GF-D8 (cell line): ENCODE data around the gene LIMS2.

Source experiments
- DNase-seq: peaks from one replicate; lab custom pipeline; 2025; lab: John Stamatoyannopoulos, UW

Gene LIMS2

DNA sequence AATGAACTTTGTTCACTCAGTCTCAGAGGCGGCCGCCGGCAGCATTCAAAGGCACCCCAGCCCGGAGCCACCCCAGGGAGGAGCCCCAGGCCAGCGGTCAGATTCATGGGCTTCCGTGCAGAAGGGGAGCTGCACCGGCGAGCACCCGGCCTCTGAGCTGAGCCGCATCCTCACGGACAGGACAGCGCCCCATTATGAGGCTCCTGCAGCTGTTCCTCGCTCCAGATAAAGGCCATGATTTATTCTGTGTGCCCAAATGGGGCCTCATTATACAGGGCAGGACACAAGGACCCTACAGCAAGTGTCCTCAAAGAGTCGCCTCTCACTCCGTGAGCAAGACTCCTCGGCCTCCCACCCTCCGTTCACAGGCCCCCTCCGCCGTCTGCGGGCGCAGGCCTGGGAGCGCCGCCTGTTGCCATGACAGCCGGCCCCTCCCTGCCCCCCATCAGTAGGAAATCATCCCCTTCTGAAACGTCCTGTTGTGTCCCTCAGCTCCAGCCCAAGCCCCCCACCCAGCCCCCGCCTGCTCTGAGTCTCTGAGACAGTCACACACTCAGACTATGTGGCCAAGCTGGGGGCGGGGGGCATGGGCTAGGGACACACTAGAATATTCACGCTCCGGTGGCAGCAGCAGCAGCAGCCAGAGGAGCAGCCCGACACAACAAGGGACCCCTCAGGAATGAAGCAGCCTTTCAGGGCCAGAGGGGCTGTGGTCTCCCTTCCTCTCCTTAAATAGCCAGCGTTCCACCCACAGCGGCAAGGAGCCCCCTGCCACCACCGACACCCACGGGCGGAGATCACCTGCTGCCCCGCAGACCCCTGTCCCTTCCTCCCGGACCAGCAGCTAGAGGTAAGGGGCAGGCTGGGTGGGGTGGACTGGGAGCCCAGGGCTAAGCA lies 29.7 kb downstream of the LIMS2 start, which contains the start of gene GPR17:
GPR17 (plus strand) TSS at position 759 of the 897 bp plus-strand sequence. CDS start 4,583 bp downstream, outside the sequence.
- no peak for DNase-seq

DNA sequence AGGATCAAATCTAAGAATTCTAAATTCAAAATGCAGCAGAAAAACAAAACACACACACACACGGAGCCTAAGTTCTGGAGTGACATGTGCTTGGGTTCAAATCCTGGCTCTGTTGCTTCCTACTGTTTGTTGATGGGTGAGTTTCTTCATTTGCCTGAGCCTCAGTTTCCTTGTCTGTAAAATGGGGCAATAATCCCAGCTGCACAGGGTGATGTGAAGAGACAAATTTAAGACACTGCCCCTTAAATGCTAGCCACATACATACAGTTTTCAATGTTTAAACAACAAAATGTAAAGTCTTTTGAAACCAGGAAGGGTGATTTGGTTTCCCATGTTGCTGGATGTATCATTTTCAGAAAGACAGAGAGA lies 30.3 kb downstream of the LIMS2 start:
- no peak for DNase-seq

DNA sequence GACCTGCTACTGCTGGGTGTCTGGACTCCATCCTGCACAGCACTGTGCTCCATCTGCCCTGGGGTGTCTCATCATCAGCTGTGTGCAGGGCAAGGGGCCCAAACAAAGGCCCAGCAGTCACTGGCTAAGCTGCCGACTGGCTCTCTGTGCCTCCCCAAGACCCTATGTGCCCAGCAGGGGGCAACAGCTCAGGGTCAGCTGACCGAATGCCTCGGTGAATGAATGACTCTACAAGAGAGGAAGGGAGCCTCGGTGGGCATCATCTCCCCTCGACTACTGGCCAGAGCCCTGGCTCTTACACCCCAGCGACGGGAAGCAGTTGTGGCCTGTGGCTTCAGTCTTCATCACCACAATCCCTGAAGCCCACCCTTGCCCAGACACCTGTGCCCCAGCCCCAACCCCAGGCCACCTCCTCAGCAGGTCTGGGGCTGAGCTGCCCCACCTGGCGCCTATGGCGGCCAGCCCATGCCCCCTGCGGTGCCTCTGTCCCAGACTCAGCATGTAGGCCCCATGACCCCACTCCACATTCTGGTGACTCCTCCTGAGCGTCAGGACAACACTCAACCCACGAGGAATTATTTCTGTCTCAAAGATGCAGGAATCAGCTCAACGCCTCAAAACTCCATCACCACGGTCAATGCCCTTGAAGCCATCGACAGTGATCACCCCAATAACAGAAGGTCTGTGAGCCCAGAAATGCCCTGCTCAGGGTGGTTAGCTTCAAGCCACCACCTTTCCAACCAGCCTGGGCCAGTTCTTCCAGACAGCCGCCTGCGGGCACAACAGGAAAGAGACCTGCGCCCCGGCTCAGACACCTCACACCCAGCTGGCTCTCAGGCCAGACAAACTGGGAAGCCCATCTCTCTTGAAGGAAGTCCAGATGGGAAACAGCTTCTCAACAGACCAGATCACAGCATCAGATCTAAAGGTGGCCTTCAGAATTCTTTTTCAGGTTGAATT lies 31.0 kb downstream of the LIMS2 start:
- DNase-seq: no peak

DNA sequence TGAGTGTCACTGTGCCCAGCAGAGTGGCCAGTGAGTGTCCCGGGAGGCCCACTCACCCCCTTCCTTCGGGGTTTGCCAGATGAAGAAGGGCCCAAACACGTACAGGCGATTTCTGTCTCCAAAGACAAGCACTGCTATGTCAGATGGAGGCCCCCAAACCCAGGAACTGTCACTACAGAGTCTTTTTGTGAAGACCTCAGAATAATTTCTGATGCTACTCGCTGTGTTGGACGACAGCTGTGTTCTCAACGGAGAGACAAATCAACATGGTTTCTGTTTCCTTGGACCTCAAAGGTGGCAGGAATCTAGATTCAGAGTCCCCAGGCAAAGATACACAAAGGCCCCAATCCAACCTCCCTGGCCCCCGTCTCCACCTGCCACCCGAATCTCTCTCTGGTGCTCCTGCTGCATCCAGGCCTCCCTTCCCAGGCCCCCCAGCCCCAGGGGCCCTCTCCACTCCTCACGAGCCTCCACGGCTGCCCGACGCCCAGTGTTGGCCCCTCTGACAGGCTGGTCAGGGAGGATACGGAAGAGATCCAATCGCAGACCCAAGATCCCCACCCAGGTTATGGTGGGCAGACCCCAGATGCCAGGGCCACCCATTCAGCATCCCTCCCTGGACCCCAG lies 31.8 kb downstream of the LIMS2 start:
- no peak for DNase-seq

DNA sequence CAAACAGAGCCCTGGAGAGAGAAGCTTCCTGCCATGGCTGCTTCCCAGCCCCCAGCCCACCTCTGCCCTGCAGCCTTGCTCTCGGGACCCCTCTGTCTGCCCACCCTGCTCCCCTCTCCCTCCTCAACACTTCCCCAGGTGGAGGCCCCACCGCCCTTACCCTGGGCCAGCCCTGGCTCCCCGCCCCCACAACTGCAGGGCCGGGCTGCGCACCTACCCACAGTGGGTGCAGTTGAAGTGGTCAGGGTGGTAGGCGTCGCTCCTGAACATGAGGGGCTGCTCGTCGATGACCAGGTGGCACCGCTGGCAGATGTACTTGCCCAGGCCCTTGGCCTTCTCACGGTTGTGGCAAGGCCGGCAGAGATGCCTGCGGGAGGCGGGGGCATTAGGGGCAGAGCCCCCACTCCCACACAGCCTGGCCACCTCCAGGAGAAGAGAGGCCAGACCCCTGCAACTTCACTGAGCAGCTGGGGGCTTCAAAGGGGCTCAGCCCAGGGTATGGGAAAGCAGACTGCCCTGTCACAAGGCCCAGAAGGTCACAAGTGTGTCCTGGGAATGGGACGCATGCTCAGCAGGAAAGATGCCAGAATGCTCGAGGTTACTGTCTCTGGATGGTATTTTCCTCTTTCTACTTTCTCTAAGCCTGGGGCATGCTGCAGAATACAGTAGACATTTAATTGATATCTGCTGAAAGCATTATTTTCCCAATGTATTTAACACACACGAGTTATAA lies 32.5 kb downstream of the LIMS2 start:
- DNase-seq: no peak

DNA sequence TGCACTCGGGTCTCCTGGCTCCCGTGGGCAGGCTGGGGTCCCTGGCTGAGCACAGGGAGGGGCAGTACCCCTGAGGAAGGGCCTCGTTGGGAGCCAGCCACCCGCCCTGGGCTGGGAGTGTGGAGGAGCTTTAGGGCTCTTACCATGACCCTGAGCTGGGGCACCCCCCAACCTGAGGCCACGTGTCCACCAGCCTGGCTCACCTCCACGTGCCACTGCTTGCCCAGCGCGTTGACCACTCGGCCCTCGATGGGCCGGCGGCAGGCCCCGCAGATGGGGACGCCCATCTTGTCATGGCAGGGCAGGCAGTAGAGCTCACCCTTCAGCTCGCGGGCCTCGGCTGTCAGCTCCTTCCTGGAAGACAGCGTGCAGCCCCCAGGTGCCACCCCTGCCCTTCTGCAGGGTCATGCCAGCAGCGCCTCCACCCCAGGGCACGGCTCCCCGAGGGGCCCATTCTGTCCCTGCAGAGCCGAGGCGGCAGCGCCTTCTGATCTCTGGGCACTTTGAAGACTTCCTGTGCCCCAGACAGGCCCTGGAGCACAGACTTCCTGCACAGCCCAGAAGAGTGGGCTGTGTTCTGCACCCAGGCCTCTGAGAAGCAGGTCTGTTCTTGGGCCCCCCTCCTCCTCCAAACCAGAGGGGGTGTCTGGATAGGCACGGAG lies 33.4 kb downstream of the LIMS2 start:
- DNase-seq: no peak

DNA sequence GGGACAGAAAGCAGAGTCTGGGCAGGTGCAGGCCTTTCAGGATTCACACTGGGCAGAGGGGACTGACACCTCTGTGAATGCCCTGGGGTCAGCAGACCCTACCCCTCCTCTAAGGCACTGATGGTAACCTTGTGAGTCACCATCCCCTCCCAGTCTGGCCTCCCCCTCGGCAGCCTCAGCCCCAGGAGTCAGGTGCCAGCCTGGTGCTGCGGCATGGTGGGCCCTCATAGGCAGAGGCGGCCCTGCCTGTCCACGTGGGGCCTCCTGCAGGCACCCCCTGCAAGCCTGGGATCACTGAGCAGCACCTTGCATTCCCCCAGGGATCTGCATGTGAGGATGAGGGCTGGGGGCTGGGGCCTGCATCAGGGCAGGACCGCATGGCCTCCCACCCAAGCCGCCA lies 34.2 kb downstream of the LIMS2 start:
- DNase-seq: no peak

DNA sequence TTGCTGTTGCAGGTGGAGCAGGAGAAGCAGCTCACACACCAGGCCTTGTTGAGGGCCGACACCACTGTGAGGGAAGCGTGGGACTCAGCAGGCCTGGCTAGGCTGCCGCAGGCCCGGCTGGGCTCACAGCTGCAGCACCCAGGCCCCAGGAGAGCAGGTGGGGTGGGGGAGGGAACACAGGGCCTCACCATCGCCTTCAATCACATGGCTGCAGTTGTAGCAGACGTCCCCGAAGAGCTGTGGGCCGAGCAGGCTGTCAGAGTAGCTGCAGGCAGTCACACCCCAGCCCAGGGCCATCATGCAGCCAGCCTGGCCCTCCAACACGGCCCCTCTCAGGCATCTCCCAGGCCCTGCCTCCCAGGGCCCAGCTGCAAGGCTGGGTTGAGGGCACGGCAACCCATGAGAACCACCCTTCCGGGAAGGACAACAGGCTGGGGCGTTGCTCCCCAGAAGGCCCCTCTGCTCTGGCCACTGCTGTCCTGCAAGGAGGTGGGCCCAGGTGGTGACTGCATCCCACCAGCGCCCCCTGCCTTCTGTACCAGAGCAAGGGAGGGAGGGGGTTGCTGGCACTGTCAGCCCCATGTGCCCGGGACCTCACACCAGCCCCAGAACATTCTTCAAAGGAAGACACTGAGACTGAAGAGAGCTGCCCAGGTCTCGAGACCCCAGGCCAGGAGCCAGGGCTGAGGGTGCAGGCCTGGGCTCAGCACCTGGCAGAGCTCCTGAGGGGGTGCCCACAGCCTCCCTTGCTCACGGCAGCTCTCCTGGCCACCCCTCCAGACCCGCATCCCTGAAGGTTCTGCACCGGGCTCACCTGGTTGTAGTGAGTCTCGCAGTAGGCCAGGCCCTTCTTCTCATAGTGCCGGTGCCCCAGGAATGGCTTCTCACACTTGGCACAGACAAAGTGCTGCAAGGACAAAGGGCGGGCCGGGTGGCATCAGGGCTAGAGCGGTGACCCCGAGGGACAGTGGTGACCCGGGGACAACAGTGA lies 35.0 kb downstream of the LIMS2 start:
- DNase-seq: peak; percentile 18

DNA sequence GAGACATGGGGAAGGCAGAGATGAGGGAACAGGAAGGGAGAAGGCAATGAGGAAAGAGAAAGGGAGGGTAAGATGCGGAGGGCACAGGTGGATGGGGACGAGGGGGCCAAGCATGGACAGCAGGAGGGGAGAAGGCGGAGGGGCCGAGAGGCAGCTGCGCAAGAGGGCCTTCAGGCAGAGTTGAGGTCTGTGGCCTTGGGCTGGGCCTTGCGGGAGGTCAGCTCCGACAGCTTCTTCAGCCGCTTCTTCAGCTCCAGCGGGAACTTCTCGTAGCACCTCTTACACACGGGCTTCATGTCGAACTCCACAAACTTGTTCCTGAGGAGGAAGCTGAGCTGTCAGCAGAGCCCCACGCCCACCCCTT lies 36.2 kb downstream of the LIMS2 start:
- no peak for DNase-seq

DNA sequence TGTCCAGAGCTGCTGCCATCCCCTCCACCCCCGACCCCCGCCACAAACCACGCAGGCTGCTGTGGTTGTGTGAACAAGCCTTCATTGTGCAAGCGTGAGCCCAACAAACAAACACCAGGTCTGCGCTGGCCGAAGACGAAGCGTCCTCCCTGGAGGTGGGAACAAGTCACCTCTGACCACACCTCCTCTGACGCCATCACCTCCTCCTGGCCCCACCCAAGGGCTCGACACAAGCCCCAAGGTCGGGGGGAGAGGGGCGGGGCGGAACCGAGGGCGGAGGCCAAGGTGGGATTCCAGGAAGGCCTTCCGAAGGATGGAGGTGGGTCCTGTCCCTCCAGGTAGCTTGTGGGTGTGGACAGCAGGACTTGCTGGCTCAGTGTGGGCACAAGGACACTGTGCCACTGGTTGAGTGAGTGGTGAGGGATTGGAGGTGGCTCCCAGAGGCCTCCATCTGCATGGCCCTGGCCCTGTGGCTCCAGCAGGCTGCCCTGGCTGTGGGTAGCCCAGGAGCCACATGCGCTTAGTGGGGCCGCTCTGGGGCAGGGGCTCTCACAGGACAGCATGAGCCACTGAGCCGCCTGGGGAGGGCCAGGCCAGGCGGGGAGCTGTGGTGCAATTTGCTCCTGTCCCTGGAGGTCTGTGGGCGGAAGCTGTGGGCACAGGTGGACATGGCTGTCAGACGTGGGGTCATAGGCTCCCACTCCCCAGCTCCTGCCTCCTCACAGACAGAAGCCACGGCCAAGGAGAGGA lies 36.8 kb downstream of the LIMS2 start:
- DNase-seq: peak; percentile 9

DNA sequence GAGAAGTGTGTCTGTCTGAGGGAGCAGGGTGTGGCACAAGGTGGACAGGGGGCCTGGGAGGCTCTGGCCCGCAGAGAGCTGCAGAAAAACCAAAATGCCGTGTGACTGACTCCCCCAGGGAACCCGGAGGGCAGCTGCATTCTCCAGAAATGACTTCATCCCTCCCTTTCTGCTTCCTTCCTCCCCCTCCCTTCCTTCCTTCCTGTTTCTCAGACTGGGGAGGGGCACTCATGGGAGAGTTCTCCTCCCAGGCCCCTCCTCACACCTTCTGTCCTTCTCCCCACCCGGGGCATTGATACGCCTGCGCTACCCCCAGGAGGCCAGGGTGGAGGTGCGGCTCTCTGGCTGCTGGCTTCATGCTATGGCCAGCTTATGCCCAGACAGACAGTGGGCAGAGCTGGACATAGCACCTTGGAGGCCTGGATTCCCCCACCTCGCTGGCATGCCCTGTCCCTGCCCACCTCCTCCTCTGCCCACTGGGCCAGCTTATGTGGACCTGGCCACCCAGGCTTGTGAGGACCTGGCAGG lies 37.5 kb downstream of the LIMS2 start:
- DNase-seq: peak; percentile 13

DNA sequence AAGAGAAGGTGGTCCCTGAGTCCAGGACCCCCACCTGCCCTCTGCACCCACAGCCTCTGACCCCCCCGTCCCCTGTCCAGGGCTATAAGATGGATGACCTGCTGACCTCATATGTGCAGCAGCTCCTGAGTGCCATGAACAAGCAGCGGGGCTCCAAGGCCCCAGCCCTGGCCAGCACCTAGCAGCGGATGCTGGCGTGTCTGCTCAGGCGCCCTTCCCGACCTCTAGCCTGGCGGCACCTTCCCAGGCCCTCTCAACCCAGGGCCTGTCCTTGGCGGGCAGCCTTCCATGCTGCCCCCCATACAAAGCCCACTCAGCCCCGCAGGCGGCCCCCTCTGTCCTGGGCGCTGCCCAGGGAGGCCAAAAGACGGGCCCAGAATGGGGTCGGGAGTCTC lies 38.1 kb downstream of the LIMS2 start:
- DNase-seq: no peak

DNA sequence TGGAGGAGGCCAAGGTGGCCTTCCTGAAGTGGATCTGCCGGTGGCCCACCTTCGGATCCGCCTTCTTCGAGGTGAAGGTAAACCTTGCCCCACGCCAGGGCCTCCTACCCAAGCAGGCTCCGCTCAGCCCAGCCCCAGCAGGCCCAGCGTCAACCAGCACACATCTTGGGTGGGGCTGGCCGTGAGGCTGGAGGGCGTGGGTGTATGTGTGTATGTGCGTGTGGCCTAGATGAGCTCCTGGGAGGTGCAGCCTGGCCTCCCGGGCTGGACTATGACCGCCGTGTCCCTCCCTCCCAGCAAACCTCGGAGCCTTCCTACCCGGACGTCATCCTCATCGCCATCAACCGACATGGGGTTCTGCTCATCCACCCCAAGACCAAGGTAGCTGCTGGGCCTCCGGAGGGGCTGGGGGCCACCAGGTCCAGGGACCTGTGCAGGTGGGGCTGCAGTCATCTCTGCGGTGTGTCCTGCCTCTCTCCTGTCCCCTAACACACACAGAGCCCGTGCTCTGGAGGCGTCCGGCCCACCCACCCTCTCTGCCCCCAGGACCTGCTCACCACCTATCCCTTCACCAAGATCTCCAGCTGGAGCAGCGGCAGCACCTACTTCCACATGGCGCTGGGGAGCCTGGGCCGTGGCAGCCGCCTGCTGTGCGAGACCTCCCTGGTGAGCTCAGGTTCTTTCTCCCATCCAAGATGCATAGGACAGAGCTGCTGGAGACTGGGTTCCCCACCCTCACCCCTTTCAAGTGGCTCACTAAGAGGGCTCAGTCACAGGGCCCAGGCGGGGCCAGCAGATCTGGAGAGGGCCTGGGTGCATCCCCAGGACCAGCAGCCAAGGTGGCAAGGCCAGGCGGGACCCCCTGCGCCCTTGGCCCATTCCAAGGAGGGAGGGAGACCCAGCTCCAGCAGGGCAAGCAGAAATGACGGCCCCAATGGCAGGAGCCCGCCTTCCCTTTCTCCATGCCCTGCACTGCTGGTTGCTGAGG lies 38.8 kb downstream of the LIMS2 start:
- no peak for DNase-seq

DNA sequence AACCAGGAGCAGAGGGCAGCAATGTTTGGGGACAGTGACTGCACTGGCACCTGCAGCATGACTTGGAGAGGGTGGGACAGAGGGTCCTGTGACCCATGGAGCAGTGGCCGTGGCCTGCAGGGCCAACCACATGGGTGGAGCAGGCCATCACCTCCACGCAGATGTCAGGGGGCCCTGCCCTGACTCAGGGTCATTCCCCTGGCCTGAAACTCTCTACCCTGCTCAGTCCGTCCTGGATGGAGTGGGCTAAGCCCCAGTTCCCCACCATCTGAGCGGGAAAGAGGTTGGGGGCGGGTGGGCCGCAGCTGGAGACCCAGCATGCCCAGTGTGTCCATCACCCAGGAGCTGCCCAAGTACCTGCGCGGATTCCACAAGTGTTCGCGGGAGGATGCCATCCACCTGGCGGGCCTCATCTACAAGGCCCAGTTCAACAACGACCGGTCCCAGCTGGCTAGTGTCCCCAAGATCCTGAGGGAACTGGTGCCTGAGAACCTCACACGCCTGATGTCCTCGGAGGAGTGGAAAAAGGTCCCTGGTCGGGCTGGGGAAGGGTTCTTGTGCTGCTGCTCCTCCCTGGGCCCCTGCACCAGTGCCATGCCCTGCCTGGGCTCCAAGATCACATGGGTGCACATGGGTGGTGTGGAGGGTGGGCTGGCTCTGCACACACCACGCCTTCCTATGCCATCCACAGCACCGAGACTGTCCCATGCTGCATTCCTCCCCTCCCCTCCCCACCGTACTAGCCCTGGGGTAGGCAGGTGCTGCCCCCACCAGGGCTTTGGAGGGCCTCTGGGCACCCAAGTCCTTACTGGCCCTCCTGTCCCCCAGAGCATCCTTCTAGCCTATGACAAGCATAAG lies 39.7 kb downstream of the LIMS2 start:
- DNase-seq: no peak

DNA sequence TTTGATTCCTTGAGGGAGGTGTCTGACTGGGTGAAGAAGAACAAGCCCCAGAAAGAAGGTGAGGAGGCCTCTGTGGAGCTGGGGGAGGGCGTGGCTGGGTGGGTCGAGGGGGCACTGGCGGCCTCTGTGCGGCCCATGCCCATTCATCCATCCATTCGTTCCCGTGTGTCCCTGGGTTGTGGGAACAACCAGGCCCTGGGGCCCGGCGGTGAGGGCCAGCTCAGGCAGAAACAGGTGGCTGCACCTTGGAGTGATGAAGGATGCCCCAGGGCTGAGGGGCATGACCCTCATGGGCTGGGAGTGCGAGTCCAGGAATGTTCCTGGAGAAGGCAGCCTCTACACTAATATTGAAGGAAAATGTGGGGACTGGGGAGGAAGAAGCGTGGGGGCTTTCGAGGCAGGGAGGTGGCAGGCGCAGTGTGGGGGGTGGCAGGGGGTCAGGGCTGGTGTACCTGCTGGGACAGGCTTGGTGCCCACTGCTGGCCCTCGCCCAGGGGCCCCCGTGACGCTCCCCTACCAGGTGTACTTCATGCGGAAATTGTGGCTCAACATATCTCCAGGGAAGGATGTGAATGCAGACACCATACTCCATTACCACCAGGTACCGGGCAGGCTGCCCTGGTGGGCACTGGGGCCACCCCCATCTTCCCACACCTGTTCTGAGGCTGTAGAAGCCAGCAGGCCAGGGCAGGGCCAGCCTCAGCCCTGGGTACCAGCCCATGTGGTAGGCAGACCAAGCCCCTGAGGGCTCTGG lies 40.5 kb downstream of the LIMS2 start:
- no peak for DNase-seq

DNA sequence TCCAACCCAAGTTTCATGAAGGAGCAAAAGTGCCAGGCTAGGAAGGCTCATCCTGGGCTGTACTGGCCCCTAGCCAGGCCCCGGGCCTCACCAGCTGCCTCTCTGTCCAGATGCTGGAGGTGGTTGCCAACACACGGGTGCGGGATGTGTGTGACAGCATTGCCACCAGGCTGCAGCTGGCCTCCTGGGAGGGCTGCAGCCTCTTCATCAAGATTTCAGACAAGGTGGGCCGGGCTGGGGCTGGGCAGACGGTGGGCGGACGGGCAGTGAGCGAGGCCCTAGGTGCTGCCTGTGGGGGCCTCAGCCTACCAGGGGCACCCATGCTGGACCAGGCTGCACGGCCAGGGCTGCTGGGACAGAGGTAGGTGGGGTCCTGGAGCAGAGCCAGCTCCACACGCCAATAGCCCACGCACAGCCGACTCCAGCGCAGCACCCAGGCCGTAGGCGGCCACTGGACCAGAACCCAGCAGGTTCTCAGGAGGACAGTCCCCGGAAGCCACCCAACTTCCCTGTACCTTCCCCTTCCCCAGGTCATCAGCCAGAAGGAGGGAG lies 41.2 kb downstream of the LIMS2 start:
- DNase-seq: no peak
